GM18907 (cell line): ENCODE measurements around the gene DLX4.

Source experiments
- ATAC-seq: cut with Tn5 transposase; IDR thresholded peaks from one replicate; pipeline ENCODE4 v1.9.1; 2021; ENCODE audit warnings: mild to moderate bottlenecking, moderate library complexity; ENCODE audit not compliant: unreplicated experiment

Gene DLX4

GRCh38 chr17:49986396-49987289 lies 17.7 kb downstream of the DLX4 start:
- ATAC-seq: no peak

GRCh38 chr17:49987290-49987585 lies 18.2 kb downstream of the DLX4 start:
- no peak for ATAC-seq

DNA sequence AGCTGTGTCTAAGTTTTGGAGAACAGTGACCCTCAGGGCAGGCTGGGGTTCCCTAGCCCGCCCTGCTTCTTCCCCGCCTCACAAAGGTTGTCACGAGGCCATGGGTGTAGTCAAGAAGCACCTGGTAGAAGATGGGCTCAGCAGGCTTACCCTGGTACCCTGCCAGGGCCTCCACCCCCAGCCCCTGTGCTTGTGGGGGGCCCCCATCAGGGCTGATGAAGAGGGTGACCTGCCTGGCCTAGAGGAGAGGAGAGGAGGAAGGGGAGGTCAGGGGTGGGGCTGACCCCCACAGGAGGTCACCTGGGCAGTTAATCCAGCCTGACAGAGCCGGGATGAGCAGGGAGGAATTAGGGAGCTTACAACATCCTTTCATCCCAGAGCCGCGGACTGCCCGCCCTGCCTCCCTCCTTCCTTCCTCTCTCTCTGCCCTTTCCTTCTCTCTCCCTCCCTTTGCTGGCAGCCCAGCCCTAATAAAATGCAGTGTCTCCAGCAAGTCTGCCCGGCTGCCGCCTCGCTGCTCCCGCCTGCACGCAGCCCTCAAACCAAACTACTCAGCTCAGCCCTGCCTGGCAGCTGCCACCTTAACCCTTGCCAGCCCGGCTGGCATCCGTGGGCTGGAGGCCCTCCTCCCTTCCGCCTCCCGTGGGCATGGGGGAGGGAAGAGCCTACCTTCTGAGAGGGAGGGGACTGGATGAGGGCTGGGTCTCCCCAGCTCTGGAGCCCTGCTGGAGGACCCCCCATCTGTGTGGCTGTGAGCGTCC lies 18.9 kb downstream of the DLX4 start:
- ATAC-seq: no peak

DNA sequence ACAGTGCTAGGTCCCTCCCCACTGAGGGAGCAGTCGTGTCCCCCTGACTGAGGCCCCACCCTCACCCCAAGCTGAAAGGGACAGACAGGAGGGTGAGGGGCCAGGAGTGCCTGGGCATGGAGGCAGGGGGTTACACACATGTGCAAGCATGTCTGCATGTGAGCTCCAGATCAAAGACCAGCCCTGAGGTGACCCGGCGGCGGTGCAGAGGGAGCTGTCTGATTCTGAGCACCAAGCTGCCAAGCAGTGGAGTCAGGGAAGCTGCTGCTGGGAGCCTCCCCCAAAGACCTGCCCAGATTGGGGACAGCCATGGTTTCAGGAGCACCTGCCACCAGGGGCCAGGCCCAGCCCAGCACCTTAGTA lies 20.5 kb downstream of the DLX4 start:
- no peak for ATAC-seq

- ATAC-seq: no peak
Observed at GRCh38 chr17:49990331-49990730, 21.3 kb downstream of the DLX4 start.

DNA sequence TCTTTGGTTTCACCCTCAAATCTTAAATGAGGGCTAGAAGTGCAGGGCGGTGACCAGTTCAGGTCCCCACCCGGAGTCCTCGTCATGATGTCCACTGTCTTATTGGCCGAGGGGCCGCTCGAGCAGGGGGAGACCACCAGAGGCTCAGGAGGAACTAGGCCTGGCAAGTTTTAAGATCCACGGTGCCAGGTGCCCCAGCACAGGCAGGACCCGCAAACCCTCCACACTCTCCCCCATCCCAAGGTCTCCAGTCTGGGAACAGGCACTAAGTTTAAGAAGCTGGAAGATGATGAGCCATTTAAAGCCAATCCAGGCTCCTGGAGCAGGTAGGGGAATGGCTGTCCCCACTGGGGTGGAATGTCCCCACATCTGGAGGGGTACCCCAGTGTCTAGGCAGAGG lies 21.9 kb downstream of the DLX4 start:
- ATAC-seq: no peak

GRCh38 chr17:49991409-49991808 lies 22.4 kb downstream of the DLX4 start:
- no peak for ATAC-seq

- ATAC-seq: no peak
Observed at GRCh38 chr17:49992191-49992932, 23.4 kb downstream of the DLX4 start.

DNA sequence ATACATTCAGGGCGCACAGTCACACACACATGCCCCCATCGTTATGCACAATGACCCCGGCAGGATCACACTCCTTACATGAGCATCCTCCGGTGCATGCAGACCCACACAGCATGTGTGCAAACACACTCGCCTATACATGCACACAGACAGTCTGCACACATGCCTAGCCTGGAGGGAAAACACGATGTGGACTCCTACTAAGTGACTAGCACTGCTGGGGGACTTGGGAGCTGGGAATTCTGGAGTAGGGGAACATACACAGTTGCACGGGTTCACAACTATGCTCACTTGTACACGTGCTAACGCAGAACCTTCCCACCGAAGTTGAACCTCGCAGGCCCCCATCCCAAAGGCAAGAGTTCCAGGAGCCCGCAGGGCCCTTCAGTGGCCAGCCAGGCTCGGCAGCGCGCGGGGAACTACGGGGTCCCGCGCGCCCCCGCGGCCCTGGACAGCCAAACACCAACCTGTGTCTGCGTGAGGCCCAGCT lies 24.0 kb downstream of the DLX4 start:
- no peak for ATAC-seq

DNA sequence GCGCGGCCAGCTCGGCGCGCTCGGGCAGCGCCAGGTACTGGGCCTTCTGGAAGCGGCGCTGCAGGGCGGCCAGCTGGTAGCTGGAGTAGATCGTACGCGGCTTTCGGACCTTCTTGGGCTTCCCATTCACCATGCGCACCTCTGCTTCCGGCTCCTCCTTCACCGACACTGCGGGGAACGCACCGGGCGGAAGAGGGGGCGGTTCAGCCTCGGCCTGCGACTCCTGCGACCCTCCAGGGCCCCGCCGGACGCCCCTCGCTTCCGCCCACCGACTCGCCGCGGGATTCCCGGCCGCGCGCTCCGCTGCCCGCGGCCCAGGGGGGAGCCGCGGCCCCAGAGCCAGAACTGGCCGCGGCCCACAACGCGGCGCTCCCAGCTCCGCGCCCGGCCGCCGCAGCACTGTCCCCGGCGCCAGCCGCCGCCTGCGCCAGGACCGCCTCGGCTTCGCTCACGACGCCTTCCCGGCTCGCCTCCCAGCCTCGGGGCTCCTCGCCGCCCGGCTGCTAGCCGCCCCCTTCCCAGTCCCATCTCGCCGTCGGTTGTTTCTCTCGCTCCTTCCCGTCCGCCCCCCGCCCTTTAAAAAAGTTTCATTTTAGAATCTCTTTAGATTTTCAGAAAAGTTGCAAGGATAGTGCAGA lies 24.6 kb downstream of the DLX4 start:
- no peak for ATAC-seq

- no peak for ATAC-seq
Observed at GRCh38 chr17:49994085-49995054, 25.4 kb downstream of the DLX4 start.

DNA sequence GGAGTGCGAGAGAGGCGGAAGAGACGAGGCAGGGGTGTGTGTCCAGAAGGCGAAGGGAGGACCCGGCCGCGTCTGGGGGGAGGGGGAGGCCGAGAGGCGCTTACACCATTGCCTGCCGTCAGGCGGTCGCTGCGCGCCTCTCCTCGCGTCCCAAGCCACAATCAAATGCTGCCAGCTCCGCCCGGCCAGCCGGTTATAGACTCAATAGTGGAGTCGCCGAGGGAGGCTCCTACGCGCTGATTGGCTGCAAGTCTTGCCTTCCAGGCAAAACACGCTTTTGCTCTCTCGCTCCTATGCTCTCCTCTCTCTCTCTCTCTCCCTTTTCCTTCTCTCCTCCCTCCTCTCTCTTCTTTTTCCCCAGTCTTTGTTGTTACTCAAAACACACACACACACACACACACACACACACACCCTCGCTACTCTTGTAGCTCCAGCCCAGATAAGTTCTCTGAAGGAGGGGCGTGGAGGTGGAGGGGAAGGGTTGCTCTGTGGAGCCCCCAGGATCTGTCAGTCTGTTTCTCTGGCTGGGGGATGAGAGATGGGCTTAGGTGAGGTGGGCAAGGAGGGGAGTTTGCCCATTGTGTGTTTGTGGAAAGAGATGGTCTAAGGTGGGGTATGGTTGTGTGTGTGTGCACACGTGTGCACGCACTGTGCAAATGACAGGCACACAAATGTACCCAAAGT lies 26.2 kb downstream of the DLX4 start, which contains the start of gene DLX3:
TSS of gene DLX3 (minus strand) at position 170 of the 684 bp plus-strand sequence. CDS start 226 bp downstream, outside the sequence.
- no peak for ATAC-seq

GRCh38 chr17:49996121-49996494 lies 27.1 kb downstream of the DLX4 start:
- ATAC-seq: no peak

DNA sequence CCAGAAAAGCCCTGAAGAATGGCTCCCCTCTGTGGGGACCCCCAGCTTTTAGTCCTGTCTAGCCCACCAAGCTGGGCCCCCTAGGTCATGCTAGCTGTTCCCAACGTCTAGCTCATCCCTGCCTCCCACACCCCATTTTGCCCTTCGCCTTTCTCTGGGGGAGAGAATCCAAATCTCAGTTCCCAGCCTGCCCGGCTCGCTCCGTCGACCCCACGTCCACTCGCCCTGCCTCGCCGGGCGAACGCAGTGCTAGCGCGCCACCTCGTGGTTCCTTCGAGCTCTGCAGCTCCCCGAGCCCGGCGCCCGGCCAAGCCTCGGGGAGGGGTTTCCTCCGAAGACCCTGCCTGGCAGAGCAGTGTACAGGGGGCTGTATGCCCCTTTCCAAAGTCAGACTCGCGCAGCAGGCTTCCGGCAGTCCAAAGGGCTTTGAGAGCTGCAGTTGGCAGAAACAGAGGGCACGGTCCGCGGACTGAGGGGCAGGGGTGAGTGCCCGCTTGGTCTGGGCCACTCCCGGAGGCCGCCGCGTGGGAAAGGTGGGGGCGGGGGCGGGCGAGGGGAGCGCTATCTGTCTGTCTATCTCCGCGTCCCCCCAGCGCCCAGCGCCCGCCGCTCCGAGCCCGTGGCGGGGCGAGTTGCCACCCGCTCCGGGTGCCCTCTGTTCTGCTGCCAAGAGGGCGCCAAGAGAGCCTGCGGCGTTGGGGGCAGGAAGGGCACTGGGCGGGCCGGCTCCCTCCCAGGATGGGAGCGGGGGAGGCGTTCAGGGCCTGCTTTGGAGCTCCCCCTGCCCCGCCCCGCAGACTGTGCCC lies 27.7 kb downstream of the DLX4 start:
- ATAC-seq: no peak

DNA sequence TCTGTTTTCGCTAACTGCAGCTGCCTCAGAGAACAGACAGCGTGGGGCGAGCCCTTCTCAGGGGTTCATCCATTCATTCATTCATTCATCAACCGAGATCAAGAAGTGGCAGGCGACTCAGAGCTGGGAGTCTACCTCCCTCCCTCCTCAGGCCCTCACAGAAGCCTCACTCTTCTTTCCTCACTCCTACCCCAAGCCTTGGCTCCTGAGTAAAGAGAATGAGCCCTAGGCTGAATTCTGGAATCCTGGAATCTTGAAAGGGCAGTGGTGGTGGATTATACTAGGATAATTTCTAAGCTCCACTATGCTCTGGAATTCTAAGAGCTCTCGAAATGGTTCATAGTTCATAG lies 28.3 kb downstream of the DLX4 start:
- no peak for ATAC-seq

- no peak for ATAC-seq
Observed at GRCh38 chr17:49997773-49998703, 29.0 kb downstream of the DLX4 start.

DNA sequence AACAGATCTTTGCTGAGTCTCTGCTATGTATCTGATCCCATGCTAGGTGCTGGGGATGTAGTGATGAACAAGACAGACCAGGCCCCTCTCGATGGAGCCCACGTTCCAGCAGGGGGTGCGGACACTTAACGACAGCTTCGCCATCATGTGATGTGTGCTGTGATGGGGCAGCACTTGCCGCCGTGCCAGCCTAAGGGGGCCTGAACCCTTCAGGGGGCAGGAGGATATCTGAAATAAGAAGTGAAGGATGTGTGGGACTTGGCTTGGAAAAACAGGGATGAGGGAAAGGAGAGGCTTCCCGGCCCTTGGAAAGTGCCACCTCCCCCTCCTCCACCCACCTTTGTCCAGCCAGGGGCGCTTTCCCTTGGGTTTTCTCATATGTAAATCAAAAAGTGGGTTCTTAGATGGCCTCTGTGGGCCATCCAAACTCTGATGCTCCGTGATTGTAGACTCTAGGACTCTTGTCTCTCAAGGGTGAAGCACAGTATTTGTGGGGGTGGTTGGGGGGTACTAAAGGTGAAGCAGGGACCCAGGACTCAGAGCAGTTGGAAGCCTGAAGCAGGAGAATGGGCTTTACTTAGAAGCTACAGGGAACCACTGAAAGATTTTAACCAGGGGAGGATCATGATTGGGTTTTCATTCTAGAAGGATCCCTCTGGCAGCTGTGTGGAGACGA lies 30.0 kb downstream of the DLX4 start:
- ATAC-seq: no peak
